ENCODE data around the gene SLC12A2. TPM values are rescaled to one million over a fixed set of nuclear protein-coding genes. Genes with fewer than 3 reads are reported as not detected.
A peak's percentile ranks its signal among the peaks of the same experiment; 100 is the strongest.

The SLC12A2 gene
- total and polyA plus RNA-seq, 2 donors (not counting 1 experiment from before 2014, with no cell fraction given): 13.7 to 18.6 TPM

- Histone ChIP-seq H2AFZ (ENCODE audit: low read length) (no peak overlapping the region), H3K27me3 (ENCODE audit: control insufficient read depth, insufficient read depth, low read length) (no peaks in the 10 kb centered on the region), H4K20me1 (ENCODE audit: control insufficient read depth, extremely low read depth, insufficient read depth, low read length) (no peaks in the 10 kb centered on the region), H3K4me2 (ENCODE audit: extremely low read depth, insufficient read depth, low read length) (no peak overlapping the region), H3K9me3 (ENCODE audit: control insufficient read depth, insufficient read depth, low read depth, low read length) (no peaks in the 10 kb centered on the region), H3K79me2 (ENCODE audit: control insufficient read depth, insufficient read depth, low read length) (no peaks in the 10 kb centered on the region), H3K9ac (ENCODE audit: insufficient read depth, low read length) (no peak overlapping the region), H3K36me3 (ENCODE audit: control insufficient read depth, insufficient read depth, low read length) (no peaks in the 10 kb centered on the region), H3K27ac (ENCODE audit: insufficient read depth, low read length) (no peak overlapping the region), H3K4me1 (ENCODE audit: control insufficient read depth, extremely low read depth, insufficient read depth, low read length) (no peaks in the 10 kb centered on the region), H3K4me3 (replicated peaks in 1 of 4; ENCODE audit: control extremely low read depth in 1 of 4, insufficient read depth in 1 of 4, low read depth in 3 of 4, low read length in 4 of 4) (no peak overlapping the region)
- TF ChIP-seq CTCF (conservative IDR thresholded peaks at IDR 0.05 in 1 of 2, IDR thresholded peaks at IDR 0.05 in 1 of 2; ENCODE audit: low read depth in 1 of 2, low read length in 2 of 2): no peak
- TF ChIP-seq EZH2 (IDR thresholded peaks at IDR 0.05; ENCODE audit: low read length, missing control alignments): no peak
- no peak for DNase-seq (ENCODE audit: low read depth in 2 of 2)
Measured at GRCh38 chr5:128199611-128200010, 116.0 kb downstream of the SLC12A2 start.

GRCh38 chr5:128201065-128201926 is 117.7 kb downstream of the SLC12A2 start:
- no peaks in the 10 kb centered on the region for H3K9me3 ChIP-seq (ENCODE audit: control insufficient read depth, insufficient read depth, low read depth, low read length)
- H3K4me3 ChIP-seq (replicated peaks in 1 of 4; ENCODE audit: control extremely low read depth in 1 of 4, insufficient read depth in 1 of 4, low read depth in 3 of 4, low read length in 4 of 4): peak overlapping the region in 3 of 4 experiments; percentile 7 to 44 (median 38)
- no peak overlapping the region for H2AFZ ChIP-seq (ENCODE audit: low read length)

More at GRCh38 chr5:128201065-128201926, 117.7 kb downstream of the SLC12A2 start:
- no peak overlapping the region for H3K27ac ChIP-seq (ENCODE audit: insufficient read depth, low read length)
- H3K27me3 ChIP-seq (ENCODE audit: control insufficient read depth, insufficient read depth, low read length): no peaks in the 10 kb centered on the region
- no peaks in the 10 kb centered on the region for H3K36me3 ChIP-seq (ENCODE audit: control insufficient read depth, insufficient read depth, low read length)
- no peaks in the 10 kb centered on the region for H3K4me1 ChIP-seq (ENCODE audit: control insufficient read depth, extremely low read depth, insufficient read depth, low read length)
- no peak overlapping the region for H3K9ac ChIP-seq (ENCODE audit: insufficient read depth, low read length)
- H4K20me1 ChIP-seq (ENCODE audit: control insufficient read depth, extremely low read depth, insufficient read depth, low read length): no peaks in the 10 kb centered on the region
- peak; percentile 45 to 56 for DNase-seq (ENCODE audit: low read depth in 2 of 2)
- no peaks in the 10 kb centered on the region for H3K79me2 ChIP-seq (ENCODE audit: control insufficient read depth, insufficient read depth, low read length)
- H3K4me2 ChIP-seq (ENCODE audit: extremely low read depth, insufficient read depth, low read length): peak overlapping the region; percentile 82
- TF ChIP-seq EZH2 (IDR thresholded peaks at IDR 0.05; ENCODE audit: low read length, missing control alignments): no peak
- peak; percentile 66 to 85 for TF ChIP-seq CTCF (conservative IDR thresholded peaks at IDR 0.05 in 1 of 2, IDR thresholded peaks at IDR 0.05 in 1 of 2; ENCODE audit: low read depth in 1 of 2, low read length in 2 of 2)
